ENCODE measurements around the gene ST6GAL1.
"Not testable (repeated sequence)": the region's sequence is repeated elsewhere in the genome, so short reads cannot be mapped to it uniquely, and the experiment has no call there.

Gene ST6GAL1

GRCh38 chr3:187054433-187054832, 124.1 kb downstream of the ST6GAL1 start:
- not testable (repeated sequence) for DNase-seq

- DNase-seq = not testable (repeated sequence)
Measured at GRCh38 chr3:187057803-187058202, 127.5 kb downstream of the ST6GAL1 start.

GRCh38 chr3:187061748-187062147, 131.4 kb downstream of the ST6GAL1 start:
- DNase-seq = no peak

GRCh38 chr3:187062526-187063177, 132.3 kb downstream of the ST6GAL1 start:
- no peak for DNase-seq

- DNase-seq = no peak
Measured at GRCh38 chr3:187063286-187064121, 133.2 kb downstream of the ST6GAL1 start.

- DNase-seq = no peak
Measured at GRCh38 chr3:187064210-187065115, 134.1 kb downstream of the ST6GAL1 start.

- DNase-seq = no peak
Measured at GRCh38 chr3:187066228-187066995, 136.1 kb downstream of the ST6GAL1 start.

GRCh38 chr3:187068787-187069186, 138.5 kb downstream of the ST6GAL1 start:
- DNase-seq = no peak

GRCh38 chr3:187069857-187070516, 139.7 kb downstream of the ST6GAL1 start:
- DNase-seq = no peak

GRCh38 chr3:187072102-187072501, 141.8 kb downstream of the ST6GAL1 start:
- DNase-seq = no peak

GRCh38 chr3:187072511-187072910, 142.2 kb downstream of the ST6GAL1 start:
- no peak for DNase-seq

- no peak for DNase-seq
Measured at GRCh38 chr3:187073581-187074098, 143.3 kb downstream of the ST6GAL1 start.

GRCh38 chr3:187074846-187075245, 144.5 kb downstream of the ST6GAL1 start:
- DNase-seq = no peak

GRCh38 chr3:187076297-187076696, 146.0 kb downstream of the ST6GAL1 start:
- DNase-seq = no peak

- no peak for DNase-seq
Measured at GRCh38 chr3:187077085-187077484, 146.8 kb downstream of the ST6GAL1 start.

- DNase-seq = no peak
Measured at GRCh38 chr3:187077537-187077936, 147.2 kb downstream of the ST6GAL1 start.

- DNase-seq = no peak
Measured at GRCh38 chr3:187079090-187080022, 149.0 kb downstream of the ST6GAL1 start.

GRCh38 chr3:187080799-187081450, 150.6 kb downstream of the ST6GAL1 start:
- DNase-seq = no peak

- DNase-seq = no peak
Measured at GRCh38 chr3:187082758-187083375, 152.5 kb downstream of the ST6GAL1 start.

All from NCI-H1105 treated with DMSO at 0.1 percent for 48 hours (cell line).